Brain microvascular endothelial cell (primary cell): ENCODE measurements around the gene SAMD4A.

Experiments
- DNase-seq: peaks from one replicate; pipeline ENCODE4 v3.0.0-alpha.2; 2020
- H3K27ac ChIP-seq: fragments of 250-450 bp; sonication (Bioruptor Pico); 2 replicates; pipeline ENCODE4 v1.5.1; 2020; ENCODE audit warnings: mild to moderate bottlenecking, moderate library complexity
- H3K27me3 ChIP-seq: fragments of 250-450 bp; sonication (Bioruptor Pico); replicated peaks from 2 replicates; pipeline ENCODE4 v1.5.1; 2020; ENCODE audit warnings: mild to moderate bottlenecking
- H3K36me3 ChIP-seq: fragments of 250-450 bp; sonication (Bioruptor Pico); replicated peaks from 2 replicates; pipeline ENCODE4 v1.5.1; 2020; ENCODE audit warnings: mild to moderate bottlenecking
- H3K4me3 ChIP-seq: 2 replicates; pipeline ENCODE4 v1.5.1; 2011; ENCODE audit warnings: low read depth, mild to moderate bottlenecking, control low read depth, low read length, moderate library complexity
- in situ Hi-C: cut with HindIII; loops from 2 replicates; pipeline ENCODE4 v1.10.0; 2017; ENCODE audit warnings: low sequenced_read_pairs, low pct_ligation_motif_present
- TF ChIP-seq, protein P1 (sequence below): IDR thresholded peaks from 2 replicates; pipeline ENCODE4 v1.5.1; 2011; ENCODE audit warnings: low read depth, mild to moderate bottlenecking, moderate library complexity, low read length, control low read depth, inconsistent platforms; ENCODE audit errors: missing control alignments

SAMD4A gene

GRCh38 chr14:54567639-54568561 is 972 bp downstream of the SAMD4A start:
- TF ChIP-seq, protein P1, sequence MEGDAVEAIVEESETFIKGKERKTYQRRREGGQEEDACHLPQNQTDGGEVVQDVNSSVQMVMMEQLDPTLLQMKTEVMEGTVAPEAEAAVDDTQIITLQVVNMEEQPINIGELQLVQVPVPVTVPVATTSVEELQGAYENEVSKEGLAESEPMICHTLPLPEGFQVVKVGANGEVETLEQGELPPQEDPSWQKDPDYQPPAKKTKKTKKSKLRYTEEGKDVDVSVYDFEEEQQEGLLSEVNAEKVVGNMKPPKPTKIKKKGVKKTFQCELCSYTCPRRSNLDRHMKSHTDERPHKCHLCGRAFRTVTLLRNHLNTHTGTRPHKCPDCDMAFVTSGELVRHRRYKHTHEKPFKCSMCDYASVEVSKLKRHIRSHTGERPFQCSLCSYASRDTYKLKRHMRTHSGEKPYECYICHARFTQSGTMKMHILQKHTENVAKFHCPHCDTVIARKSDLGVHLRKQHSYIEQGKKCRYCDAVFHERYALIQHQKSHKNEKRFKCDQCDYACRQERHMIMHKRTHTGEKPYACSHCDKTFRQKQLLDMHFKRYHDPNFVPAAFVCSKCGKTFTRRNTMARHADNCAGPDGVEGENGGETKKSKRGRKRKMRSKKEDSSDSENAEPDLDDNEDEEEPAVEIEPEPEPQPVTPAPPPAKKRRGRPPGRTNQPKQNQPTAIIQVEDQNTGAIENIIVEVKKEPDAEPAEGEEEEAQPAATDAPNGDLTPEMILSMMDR = no peak
- peak overlapping the region; percentile 73 for H3K27ac ChIP-seq
- in situ Hi-C loops = no loop called here

DNA sequence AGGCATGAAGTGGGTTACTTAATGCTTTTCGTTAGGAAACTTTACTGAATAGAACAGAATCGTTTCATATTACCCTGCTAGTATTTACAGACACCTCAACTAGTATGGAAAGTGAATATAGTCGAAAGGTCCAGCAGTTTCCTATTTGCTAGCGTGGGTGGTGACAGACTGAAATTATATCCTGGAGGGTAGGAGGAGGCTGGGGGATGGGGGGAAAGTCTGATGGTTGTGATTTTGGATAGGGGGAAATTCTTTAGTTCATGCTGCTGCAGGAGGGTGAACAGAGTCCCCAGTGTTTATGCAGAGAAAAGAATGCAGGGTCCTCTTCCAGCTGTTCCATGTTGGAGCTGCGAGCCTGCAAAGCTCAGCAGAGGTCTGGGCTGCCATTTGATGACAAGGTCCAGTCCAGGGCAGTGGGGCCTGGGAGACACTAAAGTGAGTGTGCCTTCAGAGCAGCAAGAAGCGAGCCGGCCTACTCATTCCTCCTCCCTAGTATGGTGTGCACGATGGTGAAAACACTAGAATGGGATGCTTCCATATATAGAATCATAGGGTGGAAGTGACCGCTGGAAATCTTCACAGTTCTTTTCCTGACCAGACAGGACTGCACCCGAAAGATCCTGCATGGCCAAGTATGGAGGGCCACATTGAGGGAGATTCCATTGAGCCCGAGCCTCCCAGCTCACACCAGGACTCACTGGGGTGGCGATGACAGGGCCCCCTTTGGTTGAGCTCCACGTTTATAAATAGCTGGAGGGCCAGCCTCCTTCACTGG is 2.1 kb downstream of the SAMD4A start:
- Histone ChIP-seq H3K27me3 (no peaks in the 10 kb centered on the region), H3K27ac (peak overlapping the region; percentile 27), H3K4me3 (peak overlapping the region; percentile 78), H3K36me3 (no peaks in the 10 kb centered on the region)
- TF ChIP-seq, protein P1 = no peak
- in situ Hi-C loops = no loop called here
- peak; percentile 25 for DNase-seq

More at GRCh38 chr14:54567639-54568561, 972 bp downstream of the SAMD4A start:
- H3K27me3 ChIP-seq = no peaks in the 10 kb centered on the region
- peak; percentile 20 for DNase-seq
- H3K4me3 ChIP-seq = peak overlapping the region; percentile 78
- H3K36me3 ChIP-seq = no peaks in the 10 kb centered on the region

DNA sequence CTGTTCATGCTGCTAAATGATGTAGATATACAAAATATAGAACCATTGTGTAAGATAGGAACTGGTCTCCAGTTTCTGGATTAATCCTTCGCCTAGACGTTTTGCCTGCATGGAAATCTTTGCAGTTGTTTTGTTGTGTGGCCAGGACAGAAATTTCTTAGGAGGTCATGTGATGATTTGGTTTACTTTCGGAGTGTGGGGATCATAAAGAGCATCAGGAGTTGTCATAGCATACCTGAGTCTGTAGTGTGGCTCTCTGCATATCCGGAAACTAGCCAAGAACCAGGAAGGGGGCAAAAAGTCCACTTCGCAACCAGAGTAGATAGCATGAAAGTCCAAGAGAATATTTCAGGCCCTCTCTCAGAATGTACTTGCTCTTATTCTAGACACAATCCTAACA is 3.1 kb downstream of the SAMD4A start:
- in situ Hi-C loops = no loop called here
- Histone ChIP-seq H3K4me3 (no peak overlapping the region), H3K27me3 (no peaks in the 10 kb centered on the region)

GRCh38 chr14:54570631-54571415 is 3.9 kb downstream of the SAMD4A start:
- in situ Hi-C loops = no loop called here
- TF ChIP-seq, protein P1 = no peak
- no peak overlapping the region for H3K4me3 ChIP-seq
- H3K36me3 ChIP-seq = no peaks in the 10 kb centered on the region
- H3K27ac ChIP-seq = peak overlapping the region; percentile 47
- DNase-seq = peak; percentile 46
- no peaks in the 10 kb centered on the region for H3K27me3 ChIP-seq

More for the DNA sequence above, 3.1 kb downstream of the SAMD4A start:
- Histone ChIP-seq H3K36me3 (no peaks in the 10 kb centered on the region), H3K27ac (peak overlapping the region; percentile 47)
- DNase-seq = no peak
- TF ChIP-seq, protein P1 = no peak

- Histone ChIP-seq H3K36me3 (no peaks in the 10 kb centered on the region), H3K27me3 (no peaks in the 10 kb centered on the region), H3K4me3 (no peak overlapping the region), H3K27ac (no peak overlapping the region)
- TF ChIP-seq, protein P1 = peak; percentile 74
- in situ Hi-C loops = no loop called here
- DNase-seq = peak; percentile 24
These were observed 5.4 kb downstream of the SAMD4A start for GRCh38 chr14:54572316-54572715.
